ENCODE measurements around the gene BCO1. TPM values are rescaled to one million over a fixed set of nuclear protein-coding genes. Genes with fewer than 3 reads are reported as not detected.

BCO1 gene
- total RNA-seq, 1 donor from 2014 or later: 3.5 TPM

DNA sequence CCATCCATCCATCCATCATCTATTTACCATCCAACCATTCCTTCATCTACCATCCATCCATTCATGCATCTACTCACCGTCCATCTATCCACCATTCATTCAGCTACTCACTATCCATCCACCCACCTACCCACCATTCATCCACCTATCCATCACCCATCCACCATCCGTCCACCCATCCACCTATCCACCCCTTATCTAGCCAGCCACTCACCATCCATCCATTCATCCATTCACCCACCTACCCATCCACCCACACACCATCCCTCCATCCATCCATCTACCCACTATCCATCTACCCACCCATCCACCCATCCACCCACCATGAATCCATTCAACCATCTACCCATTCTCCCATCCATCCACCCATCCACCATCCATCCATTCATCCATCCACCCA lies 26.6 kb downstream of the BCO1 start:
- H3K4me3 Mint-ChIP-seq: no peak overlapping the region
- no peaks in the 10 kb centered on the region for H3K9me3 ChIP-seq (ENCODE audit: low read depth)
- H3K27ac ChIP-seq: no peak overlapping the region
- H3K36me3 ChIP-seq: no peaks in the 10 kb centered on the region
- H3K4me1 Mint-ChIP-seq: no peaks in the 10 kb centered on the region
- H3K4me1 ChIP-seq: no peaks in the 10 kb centered on the region
- no peak for DNase-seq (ENCODE audit: low spot score)
- no peaks in the 10 kb centered on the region for H4K20me1 ChIP-seq (ENCODE audit: low read depth)
- H3K4me3 ChIP-seq: no peak overlapping the region
- no peak overlapping the region for H3K9ac ChIP-seq
- TF ChIP-seq EZH2 (IDR thresholded peaks at IDR 0.05): no peak
- no peak overlapping the region for H3K4me2 ChIP-seq
- no peaks in the 10 kb centered on the region for H3F3A ChIP-seq (ENCODE audit: low read depth)
- no peak overlapping the region for H2AFZ ChIP-seq (replicated peaks)
- peaks cover 10% of the 10 kb centered on the region for H3K36me3 Mint-ChIP-seq
- H3K27ac Mint-ChIP-seq: no peak overlapping the region
- H3K9me3 Mint-ChIP-seq: no peaks in the 10 kb centered on the region
- H3K27me3 ChIP-seq: no peaks in the 10 kb centered on the region
- peaks cover 2% of the 10 kb centered on the region for H3K27me3 Mint-ChIP-seq (ENCODE audit: insufficient read depth, low read depth)
- no peaks in the 10 kb centered on the region for H3K79me2 ChIP-seq (ENCODE audit: low read depth)

DNA sequence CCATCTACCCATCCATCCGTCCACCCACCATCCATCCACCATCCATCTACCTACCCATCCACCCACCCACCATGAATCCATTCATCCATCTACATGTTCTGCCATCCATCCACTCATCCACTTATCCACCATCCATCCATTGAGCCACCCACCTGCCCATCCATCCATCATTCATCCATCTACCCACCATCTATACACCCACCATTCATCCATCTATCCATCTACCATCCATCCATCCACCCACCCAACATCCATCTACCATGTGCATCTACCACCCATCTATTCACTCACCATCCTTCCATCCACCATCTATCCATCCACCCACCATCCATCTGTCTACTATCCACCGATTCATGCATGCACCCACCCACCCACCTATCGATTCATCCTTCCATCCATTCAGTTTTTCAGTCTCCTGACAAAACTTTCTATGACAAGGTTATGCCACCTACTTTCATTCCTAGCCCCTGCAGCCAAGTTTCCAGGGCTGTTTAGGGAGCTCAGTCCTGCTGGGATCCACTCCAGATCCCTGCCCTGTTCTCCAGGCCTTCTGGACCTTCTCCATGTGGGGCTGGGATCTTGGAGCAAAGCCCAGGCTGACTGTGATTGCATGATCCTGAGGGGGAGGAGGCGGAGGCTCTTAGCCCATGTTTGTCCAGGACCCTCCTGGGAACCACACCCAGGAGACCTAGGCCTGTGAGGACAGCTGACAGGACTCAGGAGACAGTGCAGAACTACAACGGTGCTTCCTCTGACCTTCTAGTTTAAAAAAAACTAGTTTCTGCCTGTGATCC lies 27.4 kb downstream of the BCO1 start:
- no peak for DNase-seq (ENCODE audit: low spot score)
- H3K4me1 Mint-ChIP-seq: no peaks in the 10 kb centered on the region
- H3F3A ChIP-seq (ENCODE audit: low read depth): no peaks in the 10 kb centered on the region
- no peak overlapping the region for H3K9ac ChIP-seq
- H3K4me1 ChIP-seq: no peaks in the 10 kb centered on the region
- no peaks in the 10 kb centered on the region for H3K79me2 ChIP-seq (ENCODE audit: low read depth)
- no peaks in the 10 kb centered on the region for H4K20me1 ChIP-seq (ENCODE audit: low read depth)
- H3K4me3 Mint-ChIP-seq: no peak overlapping the region
- H3K27me3 Mint-ChIP-seq (ENCODE audit: insufficient read depth, low read depth): peaks cover 2% of the 10 kb centered on the region
- no peak overlapping the region for H2AFZ ChIP-seq (replicated peaks)
- H3K36me3 Mint-ChIP-seq: peaks cover 9% of the 10 kb centered on the region
- no peaks in the 10 kb centered on the region for H3K36me3 ChIP-seq
- H3K27ac Mint-ChIP-seq: no peak overlapping the region
- H3K27me3 ChIP-seq: no peaks in the 10 kb centered on the region
- no peaks in the 10 kb centered on the region for H3K9me3 Mint-ChIP-seq
- no peak overlapping the region for H3K27ac ChIP-seq
- H3K4me3 ChIP-seq: no peak overlapping the region
- H3K4me2 ChIP-seq: no peak overlapping the region
- no peak for TF ChIP-seq EZH2 (IDR thresholded peaks at IDR 0.05)
- TF ChIP-seq EZH2phosphoT487 (IDR thresholded peaks at IDR 0.05): no peak
- TF ChIP-seq, protein P1, sequence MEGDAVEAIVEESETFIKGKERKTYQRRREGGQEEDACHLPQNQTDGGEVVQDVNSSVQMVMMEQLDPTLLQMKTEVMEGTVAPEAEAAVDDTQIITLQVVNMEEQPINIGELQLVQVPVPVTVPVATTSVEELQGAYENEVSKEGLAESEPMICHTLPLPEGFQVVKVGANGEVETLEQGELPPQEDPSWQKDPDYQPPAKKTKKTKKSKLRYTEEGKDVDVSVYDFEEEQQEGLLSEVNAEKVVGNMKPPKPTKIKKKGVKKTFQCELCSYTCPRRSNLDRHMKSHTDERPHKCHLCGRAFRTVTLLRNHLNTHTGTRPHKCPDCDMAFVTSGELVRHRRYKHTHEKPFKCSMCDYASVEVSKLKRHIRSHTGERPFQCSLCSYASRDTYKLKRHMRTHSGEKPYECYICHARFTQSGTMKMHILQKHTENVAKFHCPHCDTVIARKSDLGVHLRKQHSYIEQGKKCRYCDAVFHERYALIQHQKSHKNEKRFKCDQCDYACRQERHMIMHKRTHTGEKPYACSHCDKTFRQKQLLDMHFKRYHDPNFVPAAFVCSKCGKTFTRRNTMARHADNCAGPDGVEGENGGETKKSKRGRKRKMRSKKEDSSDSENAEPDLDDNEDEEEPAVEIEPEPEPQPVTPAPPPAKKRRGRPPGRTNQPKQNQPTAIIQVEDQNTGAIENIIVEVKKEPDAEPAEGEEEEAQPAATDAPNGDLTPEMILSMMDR (IDR thresholded peaks at IDR 0.05): no peak
- no peaks in the 10 kb centered on the region for H3K9me3 ChIP-seq (ENCODE audit: low read depth)

DNA sequence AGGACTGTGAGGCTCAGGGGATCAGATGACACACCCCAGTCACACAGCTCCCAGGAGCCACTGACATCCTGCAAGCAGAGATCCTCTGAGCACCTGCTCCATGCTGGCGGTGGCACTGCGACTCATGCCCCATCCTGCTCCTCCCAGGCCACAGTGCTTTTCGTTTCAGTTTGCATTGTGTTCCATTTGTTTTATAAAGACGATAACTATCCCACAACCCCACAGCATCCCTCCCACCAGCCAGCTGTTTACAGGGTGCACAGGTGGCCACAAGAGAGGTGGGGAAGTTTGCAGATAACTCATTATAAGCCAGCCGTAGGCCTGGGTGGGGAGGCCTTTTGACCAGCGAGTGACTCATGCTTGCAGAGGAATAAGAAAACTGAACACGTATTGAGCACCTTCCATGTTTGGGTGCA lies 28.2 kb downstream of the BCO1 start:
- Histone ChIP-seq H3K4me3 (no peak overlapping the region), H3K36me3 (no peaks in the 10 kb centered on the region), H3K4me1 (no peaks in the 10 kb centered on the region), H3K79me2 (ENCODE audit: low read depth) (no peaks in the 10 kb centered on the region), H3F3A (ENCODE audit: low read depth) (no peaks in the 10 kb centered on the region), H3K27me3 (no peaks in the 10 kb centered on the region), H3K9ac (no peak overlapping the region), H3K27ac (no peak overlapping the region), H3K9me3 (ENCODE audit: low read depth) (no peaks in the 10 kb centered on the region), H2AFZ (replicated peaks) (no peak overlapping the region), H3K4me2 (no peak overlapping the region), H4K20me1 (ENCODE audit: low read depth) (no peaks in the 10 kb centered on the region)
- Mint-ChIP-seq H3K4me3 (no peak overlapping the region), H3K27me3 (ENCODE audit: insufficient read depth, low read depth) (peaks cover 2% of the 10 kb centered on the region), H3K9me3 (no peaks in the 10 kb centered on the region), H3K36me3 (peaks cover 8% of the 10 kb centered on the region), H3K4me1 (no peaks in the 10 kb centered on the region), H3K27ac (peak overlapping the region; percentile 30)
- DNase-seq (ENCODE audit: low spot score): no peak
- TF ChIP-seq EZH2 (IDR thresholded peaks at IDR 0.05) (no peak), EZH2phosphoT487 (IDR thresholded peaks at IDR 0.05) (no peak)
- TF ChIP-seq, protein P1 (IDR thresholded peaks at IDR 0.05): no peak

DNA sequence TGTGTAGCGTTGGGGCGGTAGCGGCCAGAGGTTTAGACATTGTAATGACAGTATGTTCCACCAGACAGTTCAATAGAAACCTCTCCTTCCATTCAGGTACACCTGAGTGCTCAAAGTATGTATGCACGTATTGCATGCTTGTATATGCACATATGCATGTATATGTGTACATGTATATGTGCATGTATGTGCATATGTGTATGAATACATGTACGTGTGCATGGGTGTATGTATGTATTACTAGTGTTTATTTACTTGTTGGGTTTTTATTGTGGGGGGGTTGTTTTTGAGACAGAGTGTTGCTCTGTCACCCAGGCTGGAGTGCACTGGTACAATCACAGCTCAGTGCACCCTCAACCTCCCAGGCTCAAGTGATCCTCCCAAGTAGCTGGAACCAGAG lies 30.0 kb downstream of the BCO1 start:
- TF ChIP-seq EZH2phosphoT487 (IDR thresholded peaks at IDR 0.05) (no peak), EZH2 (IDR thresholded peaks at IDR 0.05) (no peak)
- TF ChIP-seq, protein P1 (IDR thresholded peaks at IDR 0.05): no peak
- Histone ChIP-seq H3K9ac (no peak overlapping the region), H3F3A (ENCODE audit: low read depth) (no peaks in the 10 kb centered on the region), H3K4me3 (no peak overlapping the region), H3K27me3 (no peaks in the 10 kb centered on the region), H3K9me3 (ENCODE audit: low read depth) (no peaks in the 10 kb centered on the region), H3K4me1 (no peaks in the 10 kb centered on the region), H3K79me2 (ENCODE audit: low read depth) (no peaks in the 10 kb centered on the region), H3K27ac (no peak overlapping the region), H3K4me2 (no peak overlapping the region), H2AFZ (replicated peaks) (no peak overlapping the region), H3K36me3 (no peaks in the 10 kb centered on the region), H4K20me1 (ENCODE audit: low read depth) (no peaks in the 10 kb centered on the region)
- Mint-ChIP-seq H3K27me3 (ENCODE audit: insufficient read depth, low read depth) (peaks cover 4% of the 10 kb centered on the region), H3K4me3 (no peak overlapping the region), H3K36me3 (peaks cover 6% of the 10 kb centered on the region), H3K4me1 (no peaks in the 10 kb centered on the region), H3K9me3 (no peaks in the 10 kb centered on the region), H3K27ac (no peak overlapping the region)
- DNase-seq (ENCODE audit: low spot score): no peak

Data from neural progenitor cell (in vitro differentiated cells).